ENCODE data around the gene HIP1. TPM values are rescaled to one million over a fixed set of nuclear protein-coding genes. Genes with fewer than 3 reads are reported as not detected.

HIP1 gene
- total RNA-seq, 1 experiment from 2014 or later, result 10.7 TPM

DNA sequence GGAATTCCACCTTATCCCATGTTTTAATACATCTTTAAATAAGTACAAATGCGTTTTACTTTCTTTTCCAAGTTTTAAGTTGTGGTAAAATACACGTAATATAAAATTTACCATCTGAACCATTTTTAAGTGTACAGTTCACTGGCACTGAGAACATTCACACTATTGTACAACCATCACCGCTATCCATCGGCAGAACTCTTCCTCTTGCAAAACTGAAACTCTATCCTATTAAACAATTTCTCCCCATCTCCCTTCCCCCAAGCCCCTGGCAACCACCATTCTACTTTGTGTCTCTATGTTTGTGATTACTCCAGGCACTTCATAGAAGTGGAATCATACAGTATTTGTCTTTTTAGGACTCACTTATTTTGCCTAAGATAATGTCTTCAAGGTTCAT is 33.8 kb downstream of the HIP1 start:
- no peak for DNase-seq
- Mint-ChIP-seq H3K4me3 (ENCODE audit: low read depth, unreplicated experiment) (no peak overlapping the region), H3K36me3 (ENCODE audit: insufficient read depth, unreplicated experiment) (no peaks in the 10 kb centered on the region), H3K4me1 (ENCODE audit: low read depth, unreplicated experiment) (no peaks in the 10 kb centered on the region), H3K27me3 (ENCODE audit: unreplicated experiment) (no peaks in the 10 kb centered on the region), H3K27ac (ENCODE audit: unreplicated experiment) (no peak overlapping the region), H3K9me3 (ENCODE audit: low read depth, unreplicated experiment) (peaks cover 2% of the 10 kb centered on the region)
- intact Hi-C loops (cut with micrococcal nuclease; ENCODE audit: unreplicated experiment), result loop anchor here (5.0 kb wide), 1 partner anchor 32 kb away; the partner anchor contains the start of gene HIP1
- no TSS peak for BruUV-seq (replicated peaks)
- TF ChIP-seq, protein P1, sequence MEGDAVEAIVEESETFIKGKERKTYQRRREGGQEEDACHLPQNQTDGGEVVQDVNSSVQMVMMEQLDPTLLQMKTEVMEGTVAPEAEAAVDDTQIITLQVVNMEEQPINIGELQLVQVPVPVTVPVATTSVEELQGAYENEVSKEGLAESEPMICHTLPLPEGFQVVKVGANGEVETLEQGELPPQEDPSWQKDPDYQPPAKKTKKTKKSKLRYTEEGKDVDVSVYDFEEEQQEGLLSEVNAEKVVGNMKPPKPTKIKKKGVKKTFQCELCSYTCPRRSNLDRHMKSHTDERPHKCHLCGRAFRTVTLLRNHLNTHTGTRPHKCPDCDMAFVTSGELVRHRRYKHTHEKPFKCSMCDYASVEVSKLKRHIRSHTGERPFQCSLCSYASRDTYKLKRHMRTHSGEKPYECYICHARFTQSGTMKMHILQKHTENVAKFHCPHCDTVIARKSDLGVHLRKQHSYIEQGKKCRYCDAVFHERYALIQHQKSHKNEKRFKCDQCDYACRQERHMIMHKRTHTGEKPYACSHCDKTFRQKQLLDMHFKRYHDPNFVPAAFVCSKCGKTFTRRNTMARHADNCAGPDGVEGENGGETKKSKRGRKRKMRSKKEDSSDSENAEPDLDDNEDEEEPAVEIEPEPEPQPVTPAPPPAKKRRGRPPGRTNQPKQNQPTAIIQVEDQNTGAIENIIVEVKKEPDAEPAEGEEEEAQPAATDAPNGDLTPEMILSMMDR (IDR thresholded peaks at IDR 0.05; ENCODE audit: unreplicated experiment), result no peak
- CTCF ChIA-PET, result no interaction called here

DNA sequence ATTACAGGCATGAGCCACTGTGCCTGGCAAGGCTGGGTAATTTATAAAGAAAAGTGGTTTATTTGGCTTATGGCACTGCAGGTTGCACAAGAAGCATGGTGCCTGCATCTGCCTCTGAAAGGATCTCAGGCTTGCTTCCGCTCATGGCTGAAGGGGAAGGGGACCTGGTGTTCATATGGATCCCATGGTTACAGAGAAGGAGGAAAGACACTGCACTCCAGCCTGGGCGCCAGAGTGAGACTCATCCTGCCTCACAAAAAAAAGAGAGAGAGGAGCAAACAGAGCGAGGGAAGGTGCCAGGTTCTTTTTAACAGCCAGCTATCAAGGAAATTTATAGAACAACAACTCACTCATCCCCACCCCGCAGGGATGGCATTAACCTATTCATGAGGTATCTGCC is 36.2 kb downstream of the HIP1 start:
- Mint-ChIP-seq H3K4me3 (ENCODE audit: low read depth, unreplicated experiment) (no peak overlapping the region), H3K27me3 (ENCODE audit: unreplicated experiment) (no peaks in the 10 kb centered on the region), H3K36me3 (ENCODE audit: insufficient read depth, unreplicated experiment) (no peaks in the 10 kb centered on the region), H3K27ac (ENCODE audit: unreplicated experiment) (no peak overlapping the region), H3K4me1 (ENCODE audit: low read depth, unreplicated experiment) (no peaks in the 10 kb centered on the region), H3K9me3 (ENCODE audit: low read depth, unreplicated experiment) (no peaks in the 10 kb centered on the region)
- no TSS peak for BruUV-seq (replicated peaks)
- intact Hi-C loops (cut with micrococcal nuclease; ENCODE audit: unreplicated experiment), result loop anchor here (5.0 kb wide), 1 partner anchor 35 kb away; the partner anchor contains the start of gene HIP1
- CTCF ChIA-PET, result no interaction called here
- DNase-seq, result no peak
- TF ChIP-seq, protein P1 (IDR thresholded peaks at IDR 0.05; ENCODE audit: unreplicated experiment), result no peak

GRCh38 chr7:75699993-75700392 is 38.7 kb downstream of the HIP1 start:
- CTCF ChIA-PET, result no interaction called here
- H3K9me3 Mint-ChIP-seq (ENCODE audit: low read depth, unreplicated experiment), result no peaks in the 10 kb centered on the region
- no peaks in the 10 kb centered on the region for H3K36me3 Mint-ChIP-seq (ENCODE audit: insufficient read depth, unreplicated experiment)
- no peak for DNase-seq
- TF ChIP-seq, protein P1 (IDR thresholded peaks at IDR 0.05; ENCODE audit: unreplicated experiment), result no peak
- H3K27me3 Mint-ChIP-seq (ENCODE audit: unreplicated experiment), result no peaks in the 10 kb centered on the region
- no TSS peak for BruUV-seq (replicated peaks)
- intact Hi-C loops (cut with micrococcal nuclease; ENCODE audit: unreplicated experiment), result loop anchor here (5.0 kb wide), 1 partner anchor 37 kb away; the partner anchor contains the start of gene HIP1
- no peak overlapping the region for H3K4me3 Mint-ChIP-seq (ENCODE audit: low read depth, unreplicated experiment)
- H3K4me1 Mint-ChIP-seq (ENCODE audit: low read depth, unreplicated experiment), result no peaks in the 10 kb centered on the region
- no peak overlapping the region for H3K27ac Mint-ChIP-seq (ENCODE audit: unreplicated experiment)

DNA sequence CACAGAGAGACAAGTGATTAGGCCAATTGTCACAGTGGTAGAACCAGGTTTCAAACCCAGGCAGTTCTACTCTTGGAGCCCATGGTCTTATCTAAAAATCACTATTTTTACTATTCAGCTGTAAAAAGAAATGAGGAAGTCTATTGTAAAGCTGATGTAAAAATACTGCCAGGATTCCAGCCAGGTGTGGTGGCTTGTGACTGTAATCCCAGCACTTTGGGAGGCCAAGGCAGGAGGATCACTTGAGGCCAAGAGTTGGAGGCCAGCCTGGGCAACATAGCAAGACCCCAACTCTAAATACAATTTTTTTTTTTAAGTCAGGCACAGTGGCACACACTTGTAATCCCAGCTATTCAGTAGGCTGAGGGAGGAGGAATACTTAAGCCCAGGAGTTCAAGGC is 40.4 kb downstream of the HIP1 start:
- no peaks in the 10 kb centered on the region for H3K9me3 Mint-ChIP-seq (ENCODE audit: low read depth, unreplicated experiment)

More for the DNA sequence above, 40.4 kb downstream of the HIP1 start:
- intact Hi-C loops (cut with micrococcal nuclease; ENCODE audit: unreplicated experiment), result no loop called here
- Mint-ChIP-seq H3K27ac (ENCODE audit: unreplicated experiment) (no peak overlapping the region), H3K36me3 (ENCODE audit: insufficient read depth, unreplicated experiment) (no peaks in the 10 kb centered on the region), H3K27me3 (ENCODE audit: unreplicated experiment) (no peaks in the 10 kb centered on the region), H3K4me1 (ENCODE audit: low read depth, unreplicated experiment) (no peaks in the 10 kb centered on the region), H3K4me3 (ENCODE audit: low read depth, unreplicated experiment) (no peak overlapping the region)
- DNase-seq, result no peak
- CTCF ChIA-PET, result no interaction called here
- BruUV-seq (replicated peaks), result no TSS peak
- TF ChIP-seq, protein P1 (IDR thresholded peaks at IDR 0.05; ENCODE audit: unreplicated experiment), result no peak
